Smooth muscle cell (in vitro differentiated cells): ENCODE data around the gene SPPL2B. TPM values are rescaled to one million over a fixed set of nuclear protein-coding genes. Genes with fewer than 3 reads are reported as not detected.
"Not testable (repeated sequence)": the region's sequence is repeated elsewhere in the genome, so short reads cannot be mapped to it uniquely, and the experiment has no call there.

Experiments used
- DNase-seq: peaks from one replicate; lab custom pipeline; 2025; ENCODE audit not compliant: unreplicated experiment; lab: John Stamatoyannopoulos, UW
- H2AFZ ChIP-seq: fragments of 200-600 bp; sonication (generic); 2 replicates; pipeline ENCODE4 v1.6.0; 2016; ENCODE audit warnings: antibody characterized with exemption, low read depth, mild to moderate bottlenecking
- H3F3A ChIP-seq: fragments of 200-600 bp; sonication (generic); 2 replicates; pipeline ENCODE4 v1.6.0; 2017; ENCODE audit warnings: antibody characterized with exemption, low read depth
- H3K27ac ChIP-seq: fragments of 200-600 bp; sonication (generic); 2 replicates; pipeline ENCODE4 v1.5.1; 2016; ENCODE audit warnings: low read depth, mild to moderate bottlenecking
- H3K27me3 ChIP-seq: fragments of 200-600 bp; sonication (generic); 2 replicates; pipeline ENCODE4 v1.6.1; 2016; ENCODE audit warnings: low read depth, mild to moderate bottlenecking
- H3K36me3 ChIP-seq: fragments of 200-600 bp; sonication (generic); 2 replicates; pipeline ENCODE4 v1.5.1; 2016; ENCODE audit warnings: low read depth
- H3K4me1 ChIP-seq: fragments of 200-600 bp; sonication (generic); 2 replicates; pipeline ENCODE4 v1.5.1; 2016; ENCODE audit warnings: low read depth
- H3K4me2 ChIP-seq: fragments of 200-600 bp; sonication (generic); 2 replicates; pipeline ENCODE4 v1.6.0; 2016; ENCODE audit warnings: mild to moderate bottlenecking
- H3K4me3 ChIP-seq: fragments of 200-600 bp; sonication (generic); 2 replicates; pipeline ENCODE4 v1.5.1; 2016; ENCODE audit warnings: mild to moderate bottlenecking
- H3K79me2 ChIP-seq: fragments of 200-600 bp; sonication (generic); 2 replicates; pipeline ENCODE4 v1.6.0; 2016; ENCODE audit warnings: low read depth, mild to moderate bottlenecking
- H3K9ac ChIP-seq: fragments of 200-600 bp; sonication (generic); 2 replicates; pipeline ENCODE4 v1.6.0; 2016; ENCODE audit warnings: low read depth
- H3K9me3 ChIP-seq: fragments of 200-600 bp; sonication (generic); replicated peaks from 2 replicates; pipeline ENCODE4 v1.5.1; 2016; ENCODE audit warnings: low read depth
- H4K20me1 ChIP-seq: fragments of 200-600 bp; sonication (generic); 2 replicates; pipeline ENCODE4 v1.6.0; 2016; ENCODE audit warnings: low read depth
- CTCF ChIP-seq: fragments of 200-600 bp; sonication (generic); IDR thresholded peaks from 2 replicates; pipeline ENCODE4 v1.5.1; 2017; ENCODE audit warnings: borderline replicate concordance, mild to moderate bottlenecking, antibody characterized with exemption; ENCODE audit not compliant: insufficient read depth, poor library complexity, severe bottlenecking
- WGBS: methylation state at CpG from one replicate; pipeline ENCODE4 v1.1.7; 2016; ENCODE audit warnings: low lambda C conversion rate; 5-methylcytosine and 5-hydroxymethylcytosine counted together
- polyA plus RNA-seq: library from polyadenylated mRNA; unstranded; fragments of >200 nt; fragmentation: Nextera tagmentation; extraction: Ambion mirVana; gene quantifications from 2 replicates; pipeline ENCODE4 v1.2.1, GENCODE V29; 2016
- total RNA-seq: library from RNA; depleted of rRNA; stranded (reverse); fragments of >200 nt; gene quantifications from 2 replicates; pipeline ENCODE4 v1.2.3, GENCODE V29; 2014

The SPPL2B gene
- total and polyA plus RNA-seq, 2 experiments from 2014 or later = 53.6 to 54.7 TPM

DNA sequence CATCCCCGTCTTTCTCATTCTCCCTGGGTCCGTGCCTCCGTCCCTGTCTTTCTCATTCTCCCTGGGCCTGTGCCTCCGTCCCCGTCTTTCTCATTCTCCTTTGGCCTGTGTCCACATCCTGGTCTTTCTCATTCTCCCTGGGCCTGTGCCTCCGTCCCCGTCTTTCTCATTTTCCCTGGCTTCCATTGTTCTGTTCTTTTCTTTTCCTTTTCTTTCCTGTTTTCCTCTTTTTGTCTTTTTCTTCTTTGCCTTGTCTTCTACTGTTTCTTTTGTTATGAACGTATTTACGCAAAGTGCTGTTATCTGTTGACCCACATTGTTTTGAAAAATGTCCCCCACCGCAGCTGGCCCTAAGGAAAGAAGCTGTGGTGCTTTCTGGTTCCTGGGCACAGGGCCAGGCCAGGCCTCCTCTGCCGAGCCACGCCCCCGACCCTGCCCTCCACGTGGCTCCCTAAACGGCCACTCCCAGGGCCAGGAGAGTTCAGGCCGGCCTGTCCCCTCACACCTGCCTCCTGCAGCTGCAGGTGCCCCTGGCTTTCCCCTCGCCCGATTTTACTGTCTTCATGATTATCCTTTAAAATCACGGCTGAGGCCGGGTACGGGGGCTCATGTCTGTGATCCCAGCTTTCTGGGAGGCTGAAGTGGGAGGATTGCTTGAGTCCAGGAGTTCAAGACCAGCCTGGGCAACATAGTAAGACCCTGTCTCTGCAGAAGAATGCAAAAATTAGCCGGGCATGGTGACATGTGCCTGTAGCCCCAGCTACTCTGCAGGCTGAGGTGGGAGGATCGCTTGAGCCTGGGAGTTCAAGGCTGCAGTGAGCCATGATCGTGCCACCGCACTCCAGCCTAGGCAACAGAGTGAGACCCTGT, 17.5 kb downstream of the SPPL2B start:
- H3K36me3 ChIP-seq = no peaks in the 10 kb centered on the region
- no peaks in the 10 kb centered on the region for H3K27me3 ChIP-seq
- no peaks in the 10 kb centered on the region for H3K9me3 ChIP-seq
- no peaks in the 10 kb centered on the region for H3F3A ChIP-seq
- H3K4me2 ChIP-seq = no peak overlapping the region
- H3K79me2 ChIP-seq = no peaks in the 10 kb centered on the region
- no peaks in the 10 kb centered on the region for H4K20me1 ChIP-seq
- TF ChIP-seq CTCF = no peak
- no peak overlapping the region for H3K27ac ChIP-seq
- no peaks in the 10 kb centered on the region for H3K4me1 ChIP-seq
- 88% methylated on average over 23 of the region's 25 CpGs for WGBS
- H3K9ac ChIP-seq = no peak overlapping the region
- DNase-seq = no peak
- H3K4me3 ChIP-seq = no peak overlapping the region
- H2AFZ ChIP-seq = no peak overlapping the region

- not testable (repeated sequence) for H3K4me2 ChIP-seq
These were observed 21.3 kb downstream of the SPPL2B start for GRCh38 chr19:2349818-2350217.

GRCh38 chr19:2350656-2351055, 22.2 kb downstream of the SPPL2B start:
- H3K27me3 ChIP-seq = no peaks in the 10 kb centered on the region
- H3K9me3 ChIP-seq = no peaks in the 10 kb centered on the region
- H3K27ac ChIP-seq = no peak overlapping the region
- H3K36me3 ChIP-seq = no peaks in the 10 kb centered on the region
- no peak overlapping the region for H3K9ac ChIP-seq
- no peaks in the 10 kb centered on the region for H3K79me2 ChIP-seq
- no peak overlapping the region for H3K4me3 ChIP-seq
- H3K4me2 ChIP-seq = no peak overlapping the region
- WGBS = 96% methylated on average over 16 of the region's 16 CpGs
- no peak overlapping the region for H2AFZ ChIP-seq
- no peak for TF ChIP-seq CTCF
- H3K4me1 ChIP-seq = no peaks in the 10 kb centered on the region
- DNase-seq = no peak
- no peaks in the 10 kb centered on the region for H4K20me1 ChIP-seq
- H3F3A ChIP-seq = no peaks in the 10 kb centered on the region

More at GRCh38 chr19:2349818-2350217, 21.3 kb downstream of the SPPL2B start:
- not testable (repeated sequence) for H3K27me3 ChIP-seq, H3F3A ChIP-seq, H4K20me1 ChIP-seq, H3K27ac ChIP-seq, DNase-seq, H3K9ac ChIP-seq, H3K9me3 ChIP-seq, H2AFZ ChIP-seq, H3K79me2 ChIP-seq, H3K36me3 ChIP-seq, H3K4me1 ChIP-seq, H3K4me3 ChIP-seq
- over 99% methylated on average over 20 of the region's 24 CpGs for WGBS

DNA sequence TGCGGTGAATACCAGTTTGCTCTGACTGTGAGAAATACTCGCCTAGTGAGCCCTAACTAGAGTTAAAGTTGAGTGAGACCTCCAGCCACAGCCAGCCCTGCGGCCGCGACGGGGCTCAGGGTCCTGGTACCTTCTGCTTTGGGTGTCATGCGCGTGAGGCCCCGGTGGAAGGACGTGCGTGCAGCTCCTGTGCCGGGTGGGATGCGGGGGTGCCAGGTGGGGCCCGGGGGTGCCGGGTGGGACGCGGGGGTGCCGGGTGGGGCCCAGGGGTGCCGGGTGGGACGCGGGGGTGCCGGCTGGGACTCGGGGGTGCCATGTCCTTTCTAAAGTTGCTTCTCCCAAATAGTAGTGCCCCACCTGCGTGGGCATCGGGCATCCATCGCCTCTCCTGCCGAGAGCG, 23.1 kb downstream of the SPPL2B start:
- no peaks in the 10 kb centered on the region for H3K27me3 ChIP-seq
- no peaks in the 10 kb centered on the region for H3F3A ChIP-seq
- TF ChIP-seq CTCF = no peak
- no peak overlapping the region for H3K4me2 ChIP-seq
- H3K4me1 ChIP-seq = no peaks in the 10 kb centered on the region
- no peaks in the 10 kb centered on the region for H3K36me3 ChIP-seq
- H3K27ac ChIP-seq = no peak overlapping the region
- no peaks in the 10 kb centered on the region for H4K20me1 ChIP-seq
- no peaks in the 10 kb centered on the region for H3K9me3 ChIP-seq
- WGBS = 97% methylated on average over 11 of the region's 28 CpGs
- DNase-seq = no peak
- no peak overlapping the region for H2AFZ ChIP-seq
- no peaks in the 10 kb centered on the region for H3K79me2 ChIP-seq
- no peak overlapping the region for H3K4me3 ChIP-seq
- no peak overlapping the region for H3K9ac ChIP-seq
